B cell (primary cell): ENCODE results near the gene ARSJ.

ENCODE experiments used
- CTCF ChIP-seq: fragments of 200-600 bp; IDR thresholded peaks from one replicate; pipeline ENCODE4 v1.8.0; 2022; ENCODE audit warnings: antibody characterized with exemption, mild to moderate bottlenecking
- EZH2 ChIP-seq: IDR thresholded peaks from 2 replicates; pipeline ENCODE4 v1.6.1; 2012; ENCODE audit warnings: borderline replicate concordance, low read depth, mild to moderate bottlenecking, moderate library complexity, low read length; ENCODE audit not compliant: insufficient read depth, poor library complexity, severe bottlenecking

- TF ChIP-seq CTCF (no peak), EZH2 (no peak)
Measured at GRCh38 chr4:113951263-113951662, 28.2 kb downstream of the ARSJ start.
